SK-N-MC (cell line): ENCODE results near the gene APOBEC3C.
"Not testable (repeated sequence)": the region's sequence is repeated elsewhere in the genome, so short reads cannot be mapped to it uniquely, and the experiment has no call there.

Experiments used
- DNase-seq: peaks from one replicate; pipeline ENCODE4 v3.0.0-alpha.2; 2011; ENCODE audit warnings: low read depth, low spot score
- H3K27ac ChIP-seq: fragments of 200-600 bp; sonication (generic); 2 replicates; pipeline ENCODE4 v1.5.1; 2016; ENCODE audit warnings: mixed run types
- H3K36me3 ChIP-seq: fragments of 200-600 bp; sonication (generic); 2 replicates; pipeline ENCODE4 v1.6.1; 2017; ENCODE audit warnings: antibody characterized with exemption, low read length, mixed read lengths; ENCODE audit not compliant: insufficient read depth
- H3K4me3 ChIP-seq: fragments of 200-600 bp; sonication (generic); 2 replicates; pipeline ENCODE4 v1.5.1; 2016
- H3K9ac ChIP-seq: fragments of 200-600 bp; sonication (generic); 2 replicates; pipeline ENCODE4 v1.8.0; 2017; ENCODE audit warnings: mixed run types, mixed read lengths; ENCODE audit not compliant: insufficient read length
- H3K9me3 ChIP-seq: fragments of 200-600 bp; sonication (generic); 2 replicates; pipeline ENCODE4 v1.6.1; 2017; ENCODE audit warnings: low read depth, mild to moderate bottlenecking, antibody characterized with exemption, low read length, moderate library complexity, mixed read lengths
- EZH2 ChIP-seq: fragments of 200-600 bp; sonication (generic); IDR thresholded peaks from one replicate; pipeline ENCODE4 v1.6.1; 2017; ENCODE audit warnings: antibody characterized with exemption
- FOXP2 ChIP-seq: optimal IDR thresholded peaks from 2 replicates; pipeline ENCODE3; 2011; ENCODE audit warnings: mild to moderate bottlenecking, moderate library complexity; ENCODE audit not compliant: insufficient read depth; ENCODE audit errors: extremely low read length, control extremely low read depth
- POLR2AphosphoS5 ChIP-seq: IDR thresholded peaks from 2 replicates; pipeline ENCODE4 v1.6.1; 2012; ENCODE audit warnings: mild to moderate bottlenecking, low read depth, low read length, borderline replicate concordance

Gene APOBEC3C

GRCh38 chr22:38981005-38981991 is 32.8 kb upstream of the APOBEC3C start:
- no peak overlapping the region for H3K4me3 ChIP-seq
- no peak for DNase-seq

GRCh38 chr22:38981992-38982927 is 31.8 kb upstream of the APOBEC3C start, which contains the start of gene APOBEC3B:
Gene APOBEC3B, plus strand, starts transcription at chr22:38982347. Its CDS starts 107 bp downstream, at chr22:38982454.
- no peak for DNase-seq
- no peak within 1 kb of the TSS for H3K27ac ChIP-seq
- no peak within 1 kb of the TSS for H3K9ac ChIP-seq
- H3K36me3 ChIP-seq, result no peaks in the 10 kb centered on the region
- TF ChIP-seq EZH2 (no peak), FOXP2 (no peak), POLR2AphosphoS5 (no peak)
- H3K9me3 ChIP-seq, result no peaks in the 10 kb centered on the region
- H3K4me3 ChIP-seq, result no peak within 1 kb of the TSS

More at GRCh38 chr22:38981005-38981991, 32.8 kb upstream of the APOBEC3C start:
- Histone ChIP-seq H3K9ac (no peak overlapping the region), H3K36me3 (no peaks in the 10 kb centered on the region), H3K9me3 (no peaks in the 10 kb centered on the region), H3K27ac (no peak overlapping the region)
- TF ChIP-seq EZH2, result no peak
- no peak for TF ChIP-seq POLR2AphosphoS5
- TF ChIP-seq FOXP2, result no peak

- no peak for DNase-seq
- Histone ChIP-seq H3K4me3 (no peak overlapping the region), H3K9ac (no peak overlapping the region), H3K9me3 (no peaks in the 10 kb centered on the region), H3K27ac (no peak overlapping the region), H3K36me3 (no peaks in the 10 kb centered on the region)
- no peak for TF ChIP-seq FOXP2
- TF ChIP-seq EZH2, result no peak
- TF ChIP-seq POLR2AphosphoS5, result no peak
Measured at GRCh38 chr22:38984224-38984623, 29.8 kb upstream of the APOBEC3C start.

- H3K27ac ChIP-seq, DNase-seq, H3K9ac ChIP-seq, H3K4me3 ChIP-seq, H3K9me3 ChIP-seq, H3K36me3 ChIP-seq: not testable (repeated sequence)
Measured at GRCh38 chr22:38984784-38985757, 29.0 kb upstream of the APOBEC3C start.

GRCh38 chr22:38986629-38987028 is 27.4 kb upstream of the APOBEC3C start:
- H3K4me3 ChIP-seq, result no peak overlapping the region
- no peaks in the 10 kb centered on the region for H3K9me3 ChIP-seq
- H3K36me3 ChIP-seq, result no peaks in the 10 kb centered on the region
- no peak for TF ChIP-seq FOXP2
- TF ChIP-seq EZH2, result no peak
- TF ChIP-seq POLR2AphosphoS5, result no peak
- no peak overlapping the region for H3K9ac ChIP-seq
- DNase-seq, result no peak
- H3K27ac ChIP-seq, result no peak overlapping the region

- H3K36me3 ChIP-seq, result no peaks in the 10 kb centered on the region
- no peak overlapping the region for H3K9ac ChIP-seq
- no peaks in the 10 kb centered on the region for H3K9me3 ChIP-seq
- no peak overlapping the region for H3K27ac ChIP-seq
- H3K4me3 ChIP-seq, result no peak overlapping the region
- DNase-seq, result no peak
- TF ChIP-seq FOXP2 (no peak), EZH2 (no peak), POLR2AphosphoS5 (no peak)
Measured at GRCh38 chr22:38987171-38987895, 26.7 kb upstream of the APOBEC3C start.

GRCh38 chr22:38989466-38989865 is 24.6 kb upstream of the APOBEC3C start:
- DNase-seq, result no peak
- H3K27ac ChIP-seq, result no peak overlapping the region
- no peaks in the 10 kb centered on the region for H3K9me3 ChIP-seq
- no peaks in the 10 kb centered on the region for H3K36me3 ChIP-seq
- TF ChIP-seq FOXP2 (no peak), POLR2AphosphoS5 (no peak), EZH2 (no peak)
- H3K9ac ChIP-seq, result no peak overlapping the region
- H3K4me3 ChIP-seq, result no peak overlapping the region

- not testable (repeated sequence) for H3K27ac ChIP-seq, H3K4me3 ChIP-seq, H3K9me3 ChIP-seq, H3K9ac ChIP-seq, DNase-seq, H3K36me3 ChIP-seq
Measured at GRCh38 chr22:38992871-38993371, 21.1 kb upstream of the APOBEC3C start.
